Measurements from ENCODE around the gene DECR2.
"Not testable (repeated sequence)": the region's sequence is repeated elsewhere in the genome, so short reads cannot be mapped to it uniquely, and the experiment has no call there.

Gene DECR2

DNA sequence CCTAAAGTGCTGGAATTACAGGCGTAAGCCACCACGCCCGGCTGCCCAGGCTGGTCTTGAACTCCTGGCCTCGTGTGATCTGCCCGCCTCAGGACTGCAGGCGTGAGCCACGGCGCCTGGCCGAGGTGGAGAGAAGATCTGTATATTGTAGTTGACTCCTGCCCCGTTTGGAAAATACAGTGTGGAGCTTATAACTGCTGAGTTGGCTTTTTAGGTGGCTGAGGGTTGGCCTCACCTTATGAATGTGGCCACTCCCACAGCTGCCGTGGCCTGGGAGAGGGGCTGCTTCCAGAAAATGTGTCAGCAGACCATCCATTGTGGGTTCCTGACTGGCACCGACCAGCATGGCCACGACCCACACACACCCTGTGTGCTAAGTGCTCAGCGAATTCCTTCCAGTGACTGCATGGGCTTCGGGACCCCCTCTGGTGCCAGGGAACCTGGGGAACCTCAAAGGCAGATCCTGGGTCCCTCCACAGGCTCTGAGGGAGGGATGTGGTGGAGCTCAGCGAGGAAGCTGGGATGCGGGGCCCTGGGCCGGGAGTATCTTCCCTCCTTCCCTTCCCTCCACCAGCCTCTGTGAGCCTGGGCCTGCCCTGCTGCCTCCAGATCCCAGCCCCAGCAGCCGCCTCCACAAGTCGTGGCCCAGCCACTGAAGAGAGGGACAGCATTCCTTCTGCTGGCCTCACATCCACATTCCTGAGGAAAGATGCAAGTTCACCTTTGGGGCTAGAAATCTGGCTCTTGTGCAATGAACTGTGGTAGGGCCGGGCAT is 12.9 kb downstream of the DECR2 start:
- TF ChIP-seq, protein P1, sequence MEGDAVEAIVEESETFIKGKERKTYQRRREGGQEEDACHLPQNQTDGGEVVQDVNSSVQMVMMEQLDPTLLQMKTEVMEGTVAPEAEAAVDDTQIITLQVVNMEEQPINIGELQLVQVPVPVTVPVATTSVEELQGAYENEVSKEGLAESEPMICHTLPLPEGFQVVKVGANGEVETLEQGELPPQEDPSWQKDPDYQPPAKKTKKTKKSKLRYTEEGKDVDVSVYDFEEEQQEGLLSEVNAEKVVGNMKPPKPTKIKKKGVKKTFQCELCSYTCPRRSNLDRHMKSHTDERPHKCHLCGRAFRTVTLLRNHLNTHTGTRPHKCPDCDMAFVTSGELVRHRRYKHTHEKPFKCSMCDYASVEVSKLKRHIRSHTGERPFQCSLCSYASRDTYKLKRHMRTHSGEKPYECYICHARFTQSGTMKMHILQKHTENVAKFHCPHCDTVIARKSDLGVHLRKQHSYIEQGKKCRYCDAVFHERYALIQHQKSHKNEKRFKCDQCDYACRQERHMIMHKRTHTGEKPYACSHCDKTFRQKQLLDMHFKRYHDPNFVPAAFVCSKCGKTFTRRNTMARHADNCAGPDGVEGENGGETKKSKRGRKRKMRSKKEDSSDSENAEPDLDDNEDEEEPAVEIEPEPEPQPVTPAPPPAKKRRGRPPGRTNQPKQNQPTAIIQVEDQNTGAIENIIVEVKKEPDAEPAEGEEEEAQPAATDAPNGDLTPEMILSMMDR (IDR thresholded peaks at IDR 0.05; ENCODE audit: low read depth, low read length, poor library complexity, severe bottlenecking): no peak
- no peak for TF ChIP-seq EZH2phosphoT487 (IDR thresholded peaks at IDR 0.05; ENCODE audit: borderline replicate concordance, low read length)
- no peaks in the 10 kb centered on the region for H3K27me3 ChIP-seq (ENCODE audit: control insufficient read depth, low read length)
- no peaks in the 10 kb centered on the region for H3K4me1 ChIP-seq (ENCODE audit: control insufficient read depth, low read length)
- H3K9me2 ChIP-seq (replicated peaks; ENCODE audit: control insufficient read depth, low read length): no peaks in the 10 kb centered on the region
- no peak overlapping the region for H3K4me3 ChIP-seq (ENCODE audit: low read length)
- no peaks in the 10 kb centered on the region for H3K36me3 ChIP-seq (ENCODE audit: control insufficient read depth, low read length)
- H3F3A ChIP-seq (ENCODE audit: control insufficient read depth, insufficient read depth): no peaks in the 10 kb centered on the region
- no peaks in the 10 kb centered on the region for H3K79me2 ChIP-seq (ENCODE audit: control insufficient read depth, low read length)
- H3K9me3 ChIP-seq (ENCODE audit: control insufficient read depth, insufficient read depth, low read length): no peaks in the 10 kb centered on the region
- H4K20me1 ChIP-seq (ENCODE audit: control insufficient read depth, insufficient read depth, low read depth, low read length): no peaks in the 10 kb centered on the region
- no peak overlapping the region for H3K4me2 ChIP-seq (ENCODE audit: low read length)
- H3K27ac ChIP-seq (ENCODE audit: low read depth, low read length): no peak overlapping the region

DNA sequence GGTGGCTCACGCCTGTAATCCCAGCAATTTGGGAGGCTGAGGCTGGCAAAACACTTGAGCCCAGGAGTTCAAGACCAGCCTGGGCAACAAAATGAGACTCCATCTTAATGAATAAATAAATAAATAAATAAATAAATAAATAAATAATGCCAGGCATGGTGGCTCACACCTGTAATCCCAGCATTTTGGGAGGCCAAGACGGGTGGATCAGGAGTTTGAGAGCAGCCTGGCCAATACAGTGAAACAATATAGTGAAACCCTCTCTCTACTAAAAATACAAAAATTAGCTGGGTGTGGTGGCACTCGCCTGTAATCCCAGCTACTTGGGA is 13.4 kb downstream of the DECR2 start:
- not testable (repeated sequence) for H3F3A ChIP-seq (ENCODE audit: control insufficient read depth, insufficient read depth); H3K27ac ChIP-seq (ENCODE audit: low read depth, low read length); H3K79me2 ChIP-seq (ENCODE audit: control insufficient read depth, low read length); H3K9me3 ChIP-seq (ENCODE audit: control insufficient read depth, insufficient read depth, low read length); H3K27me3 ChIP-seq (ENCODE audit: control insufficient read depth, low read length); H3K4me3 ChIP-seq (ENCODE audit: low read length); H4K20me1 ChIP-seq (ENCODE audit: control insufficient read depth, insufficient read depth, low read depth, low read length); H3K9me2 ChIP-seq (replicated peaks; ENCODE audit: control insufficient read depth, low read length); H3K36me3 ChIP-seq (ENCODE audit: control insufficient read depth, low read length); H3K4me2 ChIP-seq (ENCODE audit: low read length); H3K4me1 ChIP-seq (ENCODE audit: control insufficient read depth, low read length)

DNA sequence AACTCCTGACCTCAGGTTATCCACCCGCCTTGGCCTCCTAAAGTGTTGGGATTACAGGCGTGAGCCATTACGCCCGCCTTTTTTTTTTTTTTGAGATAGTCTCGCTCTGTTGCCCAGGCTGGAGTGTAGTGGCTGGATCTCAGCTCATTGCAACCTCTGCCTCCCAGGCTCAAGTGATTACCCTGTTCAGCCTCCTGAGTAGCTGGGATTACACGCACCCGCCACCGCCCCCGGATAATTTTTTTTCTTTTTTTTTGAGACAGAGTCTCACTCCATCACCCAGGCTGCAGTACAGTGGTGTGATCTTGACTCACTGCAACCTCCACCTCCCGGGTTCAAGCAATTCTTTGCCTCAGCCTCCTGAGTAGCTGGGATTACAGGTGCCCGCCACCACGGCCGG is 20.5 kb downstream of the DECR2 start:
- Histone ChIP-seq H3K4me1 (ENCODE audit: control insufficient read depth, low read length) (peaks cover 14% of the 10 kb centered on the region), H3K27me3 (ENCODE audit: control insufficient read depth, low read length) (peaks cover 12% of the 10 kb centered on the region), H3K79me2 (ENCODE audit: control insufficient read depth, low read length) (peaks cover 11% of the 10 kb centered on the region)
- H3K27ac ChIP-seq (ENCODE audit: low read depth, low read length); H3K9me2 ChIP-seq (replicated peaks; ENCODE audit: control insufficient read depth, low read length); H3K9me3 ChIP-seq (ENCODE audit: control insufficient read depth, insufficient read depth, low read length); H3F3A ChIP-seq (ENCODE audit: control insufficient read depth, insufficient read depth); H3K36me3 ChIP-seq (ENCODE audit: control insufficient read depth, low read length); H3K4me2 ChIP-seq (ENCODE audit: low read length); H3K4me3 ChIP-seq (ENCODE audit: low read length); H4K20me1 ChIP-seq (ENCODE audit: control insufficient read depth, insufficient read depth, low read depth, low read length): not testable (repeated sequence)

DNA sequence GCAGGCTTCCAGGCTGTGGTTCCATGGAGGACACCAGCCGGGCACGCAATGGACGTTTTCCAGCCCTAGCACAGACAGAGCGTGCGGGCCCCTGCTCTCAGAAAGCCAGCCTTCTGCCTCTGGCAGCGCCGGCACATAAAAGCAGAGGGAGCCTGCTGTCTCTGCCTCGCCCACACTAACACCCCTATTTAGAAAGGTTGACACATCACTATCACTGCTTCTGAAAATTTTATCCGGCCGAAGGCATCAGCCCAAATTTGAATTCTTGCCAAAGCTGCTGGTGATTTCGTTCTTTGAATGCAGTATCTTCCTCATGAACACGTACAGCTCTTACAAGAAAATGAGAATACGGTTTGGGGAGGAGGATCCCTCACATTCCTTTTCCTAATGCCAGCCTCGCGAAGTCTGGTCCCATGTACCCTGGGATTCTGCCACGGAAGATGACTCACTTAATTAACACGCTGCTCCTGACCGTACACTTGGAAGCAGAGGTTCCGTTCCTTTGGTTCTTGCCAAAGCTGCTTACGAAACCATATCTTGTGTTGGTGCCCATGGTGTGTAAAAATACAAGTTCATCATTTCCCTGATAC is 22.4 kb downstream of the DECR2 start:
- H3K27me3 ChIP-seq (ENCODE audit: control insufficient read depth, low read length): peaks cover 12% of the 10 kb centered on the region
- TF ChIP-seq, protein P1 (IDR thresholded peaks at IDR 0.05; ENCODE audit: low read depth, low read length, poor library complexity, severe bottlenecking): no peak
- no peak for TF ChIP-seq EZH2phosphoT487 (IDR thresholded peaks at IDR 0.05; ENCODE audit: borderline replicate concordance, low read length)
- H3K36me3 ChIP-seq (ENCODE audit: control insufficient read depth, low read length): peaks cover 14% of the 10 kb centered on the region
- peak overlapping the region; percentile 75 for H3K4me3 ChIP-seq (ENCODE audit: low read length)
- peaks cover 34% of the 10 kb centered on the region for H3K4me1 ChIP-seq (ENCODE audit: control insufficient read depth, low read length)
- peak overlapping the region; percentile 86 for H3K4me2 ChIP-seq (ENCODE audit: low read length)
- H3K9me3 ChIP-seq (ENCODE audit: control insufficient read depth, insufficient read depth, low read length): no peaks in the 10 kb centered on the region
- no peaks in the 10 kb centered on the region for H3K9me2 ChIP-seq (replicated peaks; ENCODE audit: control insufficient read depth, low read length)
- H3K79me2 ChIP-seq (ENCODE audit: control insufficient read depth, low read length): peaks cover 30% of the 10 kb centered on the region
- no peak overlapping the region for H3K27ac ChIP-seq (ENCODE audit: low read depth, low read length)
- H3F3A ChIP-seq (ENCODE audit: control insufficient read depth, insufficient read depth): no peaks in the 10 kb centered on the region
- H4K20me1 ChIP-seq (ENCODE audit: control insufficient read depth, insufficient read depth, low read depth, low read length): peaks cover 5% of the 10 kb centered on the region; the same call in 1 of the 2 replicates
